ENCODE data around the gene GAPT.
"Not testable (repeated sequence)": the region's sequence is repeated elsewhere in the genome, so short reads cannot be mapped to it uniquely, and the experiment has no call there.

GAPT gene

GRCh38 chr5:58530942-58531490, 39.8 kb downstream of the GAPT start:
- DNase-seq (ENCODE audit: extremely low spot score): no peak
- no peak for TF ChIP-seq CTCF (IDR thresholded peaks at IDR 0.05; ENCODE audit: control extremely low read depth, extremely low read depth, low read depth, missing control alignments)
- POLR2A ChIA-PET: no interaction called here
- CTCF ChIA-PET: no interaction called here

DNA sequence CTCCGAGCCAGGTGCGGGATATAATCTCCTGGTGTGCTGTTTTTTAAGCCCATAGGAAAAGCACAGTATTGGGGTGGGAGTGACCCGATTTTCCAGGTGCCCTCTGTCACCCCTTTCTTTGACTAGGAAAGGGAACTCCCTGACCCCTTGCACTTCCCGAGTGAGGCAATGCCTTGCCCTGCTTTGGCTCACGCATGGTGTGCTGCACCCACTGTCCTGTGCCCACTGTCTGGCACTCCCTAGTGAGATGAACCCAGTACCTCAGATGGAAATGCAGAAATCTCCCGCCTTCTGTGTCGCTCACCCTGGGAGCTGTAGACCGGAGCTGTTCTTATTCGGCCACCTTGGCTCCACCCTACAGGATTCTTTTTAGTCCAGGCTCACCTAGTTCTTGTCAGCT, 50.7 kb downstream of the GAPT start:
- CTCF ChIA-PET; POLR2A ChIA-PET; DNase-seq (ENCODE audit: extremely low spot score): not testable (repeated sequence)

- DNase-seq (ENCODE audit: extremely low spot score): no peak
- ChIA-PET CTCF (interaction anchor here (1.0 kb wide), 1 partner anchor 18 kb away, joined by 3 read pairs; no protein-coding TSS in a partner anchor), POLR2A (no interaction called here)
- no peak for TF ChIP-seq CTCF (IDR thresholded peaks at IDR 0.05; ENCODE audit: control extremely low read depth, extremely low read depth, low read depth, missing control alignments)
Measured at GRCh38 chr5:58542709-58543108, 51.5 kb downstream of the GAPT start.

GRCh38 chr5:58543723-58544122, 52.5 kb downstream of the GAPT start:
- ChIA-PET POLR2A (no interaction called here), CTCF (interaction anchor here (0.7 kb wide), 1 partner anchor 259 kb away, joined by 3 read pairs; no protein-coding TSS in a partner anchor)
- no peak for TF ChIP-seq CTCF (IDR thresholded peaks at IDR 0.05; ENCODE audit: control extremely low read depth, extremely low read depth, low read depth, missing control alignments)
- DNase-seq (ENCODE audit: extremely low spot score): no peak

- ChIA-PET CTCF (interaction anchor here (0.7 kb wide), 1 partner anchor 258 kb away, joined by 3 read pairs; no protein-coding TSS in a partner anchor), POLR2A (no interaction called here)
- TF ChIP-seq CTCF (IDR thresholded peaks at IDR 0.05; ENCODE audit: control extremely low read depth, extremely low read depth, low read depth, missing control alignments): no peak
- no peak for DNase-seq (ENCODE audit: extremely low spot score)
Measured at GRCh38 chr5:58544195-58544594, 53.0 kb downstream of the GAPT start.

DNA sequence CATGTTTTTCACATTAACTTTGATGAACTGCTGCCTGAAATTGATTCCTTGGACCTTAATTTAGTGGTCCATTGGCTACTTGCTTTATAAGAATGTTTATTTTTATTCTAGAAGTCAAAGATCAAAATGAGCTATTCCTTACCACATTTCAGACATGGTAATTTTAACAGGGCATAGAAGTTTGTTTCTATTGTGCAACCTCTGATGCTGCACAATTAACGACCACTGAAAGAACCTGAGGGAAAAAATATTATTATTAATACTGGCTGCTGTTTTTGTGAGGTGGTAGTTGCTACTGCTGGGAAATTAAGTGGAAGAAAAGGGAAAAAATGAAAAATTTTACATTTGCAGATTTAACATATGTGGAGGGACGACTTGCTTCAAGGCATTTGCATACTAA, 53.7 kb downstream of the GAPT start:
- no peak for TF ChIP-seq CTCF (IDR thresholded peaks at IDR 0.05; ENCODE audit: control extremely low read depth, extremely low read depth, low read depth, missing control alignments)
- no peak for DNase-seq (ENCODE audit: extremely low spot score)
- ChIA-PET POLR2A (no interaction called here), CTCF (no interaction called here)

- TF ChIP-seq CTCF (IDR thresholded peaks at IDR 0.05; ENCODE audit: control extremely low read depth, extremely low read depth, low read depth, missing control alignments): no peak
- ChIA-PET POLR2A (no interaction called here), CTCF (no interaction called here)
- peak; percentile 24 for DNase-seq (ENCODE audit: extremely low spot score)
Measured at GRCh38 chr5:58545912-58546311, 54.7 kb downstream of the GAPT start.
